AML-193 (cell line): ENCODE measurements around the gene MRPL24.
"Not testable (repeated sequence)": the region's sequence is repeated elsewhere in the genome, so short reads cannot be mapped to it uniquely, and the experiment has no call there.

Source experiments
- DNase-seq, 2 experiments: peaks; one replicate each; lab custom pipeline; 2025; lab: John Stamatoyannopoulos, UW

MRPL24 gene

GRCh38 chr1:156760092-156760795 lies 19.4 kb upstream of the MRPL24 start:
- no peak for DNase-seq

GRCh38 chr1:156757572-156758253 lies 16.8 kb upstream of the MRPL24 start:
- DNase-seq = not testable (repeated sequence)

- no peak for DNase-seq
Observed at GRCh38 chr1:156756355-156756754, 15.5 kb upstream of the MRPL24 start.

- no peak for DNase-seq
Observed at GRCh38 chr1:156755527-156755950, 14.7 kb upstream of the MRPL24 start.

- no peak for DNase-seq
Observed at GRCh38 chr1:156754219-156754618, 13.3 kb upstream of the MRPL24 start.

GRCh38 chr1:156752843-156753482 lies 12.1 kb upstream of the MRPL24 start:
- peak; percentile 31 to 33 for DNase-seq

GRCh38 chr1:156751757-156752481 lies 11.0 kb upstream of the MRPL24 start:
- DNase-seq = peak; percentile 84 to 85

GRCh38 chr1:156751451-156751756 lies 10.5 kb upstream of the MRPL24 start, which contains the start of gene HDGF:
HDGF (minus strand) TSS chr1:156751675; CDS start chr1:156751429, 246 bp downstream.
- no peak for DNase-seq

- peak; percentile 17 to 25 for DNase-seq
Observed at GRCh38 chr1:156750711-156751450, 10.0 kb upstream of the MRPL24 start.

GRCh38 chr1:156750191-156750672 lies 9.3 kb upstream of the MRPL24 start:
- peak; percentile 26 to 31 for DNase-seq

GRCh38 chr1:156749419-156750118 lies 8.7 kb upstream of the MRPL24 start:
- no peak for DNase-seq

- DNase-seq = peak; percentile 75 to 82
Observed at GRCh38 chr1:156748670-156749418, 8.0 kb upstream of the MRPL24 start.

- no peak for DNase-seq
Observed at GRCh38 chr1:156747742-156748669, 7.1 kb upstream of the MRPL24 start.

- DNase-seq = no peak
Observed at GRCh38 chr1:156746728-156747631, 6.1 kb upstream of the MRPL24 start.

- DNase-seq = no peak
Observed at GRCh38 chr1:156746406-156746727, 5.5 kb upstream of the MRPL24 start.

GRCh38 chr1:156745881-156746280 lies 5.0 kb upstream of the MRPL24 start:
- DNase-seq = no peak

GRCh38 chr1:156744786-156745419 lies 4.0 kb upstream of the MRPL24 start:
- DNase-seq = no peak

- no peak for DNase-seq
Observed at GRCh38 chr1:156744344-156744743, 3.5 kb upstream of the MRPL24 start.
